HCT116 (cell line): ENCODE results near the gene CCNL1. TPM values are rescaled to one million over a fixed set of nuclear protein-coding genes. Genes with fewer than 3 reads are reported as not detected.

ENCODE experiments used
- ATAC-seq: fragments of 200-7000 bp; cut with Tn5 transposase; 2 replicates; pipeline ENCODE4 v1.9.1; 2020; ENCODE audit warnings: mild to moderate bottlenecking, moderate library complexity
- BruUV-seq: library from RNA; stranded (reverse); fragments of 400-500 nt; replicated peaks from 2 replicates; lab custom pipeline; 2021; lab: Mats Ljungman, UMichigan
- CTCF ChIA-PET: fragments of 300-600 bp; sonication (Branson Sonifier 250); formaldehyde crosslinking; loops from one replicate; lab custom pipeline; 2021; ENCODE audit warnings: antibody characterized with exemption; lab: Charles Lee
- POLR2A ChIA-PET: fragments of 300-600, 350-600 bp; sonication (Branson Sonifier 250); formaldehyde crosslinking; loops from one replicate; lab custom pipeline; 2021; ENCODE audit warnings: antibody characterized with exemption; lab: Charles Lee
- RAD21 ChIA-PET, 2 experiments: fragments of 300-600 bp; sonication (Branson Sonifier 250); formaldehyde crosslinking; loops; one replicate each; lab custom pipeline; 2023; ENCODE audit warnings: low total read pairs in 2 of 2; ENCODE audit not compliant: uncharacterized antibody in 2 of 2, unreplicated experiment in 2 of 2, low non-redundant PET in 1 of 2; lab: Charles Lee
- DNase-seq: peaks from one replicate; pipeline ENCODE4 v3.0.0-alpha.2; 2010; ENCODE audit warnings: low read depth, low spot score
- H2AFZ ChIP-seq: fragments of 200-600 bp; shearing (Covaris generic), sonication (generic); 2 replicates; pipeline ENCODE4 v1.6.1; 2017; ENCODE audit warnings: low read depth, mixed run types, mixed read lengths, antibody characterized with exemption, low read length; ENCODE audit not compliant: poor library complexity, severe bottlenecking
- H3K27ac ChIP-seq: 2 replicates; pipeline ENCODE4 v1.5.1; 2012; ENCODE audit warnings: low read depth, low read length
- H3K27me3 ChIP-seq: fragments of 200-600 bp; sonication (generic); 2 replicates; pipeline ENCODE4 v1.6.1; 2016; ENCODE audit warnings: mixed run types, low read length, mixed read lengths; ENCODE audit not compliant: insufficient read depth
- H3K36me3 ChIP-seq, 2 experiments: fragments of 200-500 bp in 1 of 2; fragments of 200-600 bp in 1 of 2; sonication (Bioruptor generic) in 1 of 2; sonication (generic) in 1 of 2; 2 replicates each; pipeline versions ENCODE4 v1.5.1 to v1.6.1; 2014 to 2016; ENCODE audit warnings: low read length in 2 of 2, inconsistent platforms in 1 of 2, mixed read lengths in 1 of 2, mixed run types in 1 of 2; ENCODE audit not compliant: insufficient read depth in 2 of 2, control insufficient read depth in 1 of 2
- H3K4me1 ChIP-seq, 2 experiments: fragments of 200-600 bp in 1 of 2; sonication (generic) in 1 of 2; 2 replicates each; pipeline versions ENCODE4 v1.5.1 to v1.6.1; 2012 to 2017; ENCODE audit warnings: low read length in 2 of 2, inconsistent platforms in 1 of 2, mild to moderate bottlenecking in 1 of 2, mixed read lengths in 1 of 2, mixed run types in 1 of 2, moderate library complexity in 1 of 2; ENCODE audit not compliant: insufficient read depth in 2 of 2, control insufficient read depth in 1 of 2
- H3K4me2 ChIP-seq: fragments of 200-600 bp; sonication (generic); 2 replicates; pipeline ENCODE4 v1.6.1; 2017; ENCODE audit warnings: mixed run types, low read length, mixed read lengths
- H3K4me3 ChIP-seq, 2 experiments: fragments of 200-600 bp in 1 of 2; sonication (generic) in 1 of 2; replicated peaks in 1 of 2; 2 replicates each; pipeline ENCODE4 v1.5.1; 2011 to 2016; ENCODE audit warnings: low read length in 2 of 2, control low read depth in 1 of 2, low read depth in 1 of 2, mild to moderate bottlenecking in 1 of 2, mixed read lengths in 1 of 2, mixed run types in 1 of 2
- H3K79me2 ChIP-seq: fragments of 200-600 bp; sonication (generic); 2 replicates; pipeline ENCODE4 v1.6.1; 2017; ENCODE audit warnings: mild to moderate bottlenecking, mixed run types, low read length, moderate library complexity, mixed read lengths; ENCODE audit not compliant: insufficient read depth
- H3K9ac ChIP-seq: fragments of 200-600 bp; sonication (generic); 2 replicates; pipeline ENCODE4 v1.6.1; 2016; ENCODE audit warnings: low read length, mixed read lengths
- H3K9me2 ChIP-seq: fragments of 200-600 bp; sonication (generic), shearing (Covaris generic); 2 replicates; pipeline ENCODE4 v1.6.1; 2017; ENCODE audit warnings: mixed run types, mild to moderate bottlenecking, moderate library complexity; ENCODE audit not compliant: insufficient read depth
- H3K9me3 ChIP-seq, 2 experiments: fragments of 200-500 bp in 1 of 2; fragments of 200-600 bp in 1 of 2; sonication (Bioruptor generic) in 1 of 2; sonication (generic) in 1 of 2; 2 replicates each; pipeline ENCODE4 v1.6.1; 2014 to 2017; ENCODE audit warnings: low read length in 2 of 2, mixed read lengths in 2 of 2, inconsistent platforms in 1 of 2, low read depth in 1 of 2, mild to moderate bottlenecking in 1 of 2, mixed run types in 1 of 2, moderate library complexity in 1 of 2; ENCODE audit not compliant: control insufficient read depth in 1 of 2, insufficient read depth in 1 of 2
- H4K20me1 ChIP-seq: fragments of 200-600 bp; sonication (generic), shearing (Covaris generic); 2 replicates; pipeline ENCODE4 v1.6.1; 2017; ENCODE audit warnings: mixed run types, mild to moderate bottlenecking, moderate library complexity; ENCODE audit not compliant: insufficient read depth
- CBX3 ChIP-seq: IDR thresholded peaks from 2 replicates; pipeline ENCODE4 v1.6.1; 2012; ENCODE audit warnings: low read depth
- CEBPB ChIP-seq: IDR thresholded peaks from 2 replicates; pipeline ENCODE4 v1.6.1; 2012; ENCODE audit warnings: low read depth
- JUND ChIP-seq: IDR thresholded peaks from 2 replicates; pipeline ENCODE4 v1.6.1; 2012
- POLR2AphosphoS5 ChIP-seq: IDR thresholded peaks from 2 replicates; pipeline ENCODE4 v1.6.1; 2011; ENCODE audit warnings: mild to moderate bottlenecking, low read depth, low read length, moderate library complexity
- RAD21 ChIP-seq: IDR thresholded peaks from 2 replicates; pipeline ENCODE4 v1.6.1; 2012; ENCODE audit warnings: low read depth, mild to moderate bottlenecking
- SP1 ChIP-seq: IDR thresholded peaks from 2 replicates; pipeline ENCODE4 v1.6.1; 2012; ENCODE audit warnings: low read depth
- YY1 ChIP-seq: IDR thresholded peaks from 2 replicates; pipeline ENCODE4 v1.6.1; 2011; ENCODE audit warnings: low read length, low read depth, moderate library complexity, mild to moderate bottlenecking; ENCODE audit not compliant: insufficient replicate concordance; ENCODE audit errors: extremely low read depth
- intact Hi-C: fragments of 100-400 bp; cut with micrococcal nuclease; formaldehyde crosslinking; loops from 2 replicates; pipeline ENCODE4 v1.10.0; 2022
- total RNA-seq: library from RNA; stranded (reverse); gene quantifications from one replicate; pipeline ENCODE4 v1.2.1, GENCODE V29; 2021; ENCODE audit not compliant: unreplicated experiment
- TF ChIP-seq, protein P1 (sequence below): IDR thresholded peaks from 2 replicates; pipeline ENCODE4 v1.6.1; 2012
- TF ChIP-seq, protein P2 (sequence below): IDR thresholded peaks from 2 replicates; pipeline ENCODE4 v1.6.1; 2012; ENCODE audit warnings: low read depth
- TF ChIP-seq, protein P3 (sequence below): IDR thresholded peaks from 2 replicates; pipeline ENCODE4 v1.6.1; 2012
- TF ChIP-seq, protein P4 (sequence below): IDR thresholded peaks from 2 replicates; pipeline ENCODE4 v1.6.1; 2011; ENCODE audit warnings: mild to moderate bottlenecking, low read length, moderate library complexity; ENCODE audit not compliant: insufficient replicate concordance; ENCODE audit errors: extremely low read depth

CCNL1 gene
- total RNA-seq, 1 experiment from 2014 or later = 96.7 TPM

DNA sequence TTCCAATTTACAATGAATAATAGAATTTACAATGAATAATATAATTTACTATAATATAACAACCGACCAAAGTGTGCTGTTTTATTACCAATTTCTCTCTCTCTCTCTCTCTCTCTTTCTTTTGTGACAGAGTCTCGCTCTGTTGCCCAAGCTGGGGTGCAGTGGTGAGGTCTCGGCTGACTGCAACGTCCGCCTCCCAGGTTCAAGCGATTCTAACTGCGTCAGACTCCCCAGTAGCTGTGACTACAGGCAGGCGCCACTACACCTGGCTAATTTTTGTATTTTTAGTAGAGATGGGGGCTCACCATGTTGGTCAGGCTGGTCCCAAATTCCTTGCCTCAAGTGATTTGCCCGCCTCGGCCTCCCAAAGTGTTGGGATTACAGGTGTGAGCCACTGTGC lies 17.0 kb upstream of the CCNL1 start:
- Histone ChIP-seq H2AFZ (no peak overlapping the region), H3K4me3 (no peak overlapping the region), H3K9me2 (no peaks in the 10 kb centered on the region), H3K9ac (no peak overlapping the region), H3K4me1 (peaks cover 5 to 17% of the 10 kb centered on the region in 2 experiments; a peak in 3 of 4 replicates), H3K36me3 (no peaks in the 10 kb centered on the region), H3K79me2 (peaks cover 25% of the 10 kb centered on the region), H3K27me3 (no peaks in the 10 kb centered on the region), H3K4me2 (no peak overlapping the region), H4K20me1 (no peaks in the 10 kb centered on the region), H3K27ac (no peak overlapping the region), H3K9me3 (no peaks in the 10 kb centered on the region)
- no peak for ATAC-seq
- intact Hi-C loops = no loop called here
- CTCF ChIA-PET = no interaction called here
- no TSS peak for BruUV-seq
- RAD21 ChIA-PET = no interaction called here
- POLR2A ChIA-PET = interaction anchor here (6.8 kb wide), 1 partner anchor 15 kb away, joined by 128 read pairs; the partner anchor contains the start of gene CCNL1
- TF ChIP-seq, protein P1, sequence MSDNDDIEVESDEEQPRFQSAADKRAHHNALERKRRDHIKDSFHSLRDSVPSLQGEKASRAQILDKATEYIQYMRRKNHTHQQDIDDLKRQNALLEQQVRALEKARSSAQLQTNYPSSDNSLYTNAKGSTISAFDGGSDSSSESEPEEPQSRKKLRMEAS = no peak
- TF ChIP-seq CEBPB = no peak
- DNase-seq = no peak

DNA sequence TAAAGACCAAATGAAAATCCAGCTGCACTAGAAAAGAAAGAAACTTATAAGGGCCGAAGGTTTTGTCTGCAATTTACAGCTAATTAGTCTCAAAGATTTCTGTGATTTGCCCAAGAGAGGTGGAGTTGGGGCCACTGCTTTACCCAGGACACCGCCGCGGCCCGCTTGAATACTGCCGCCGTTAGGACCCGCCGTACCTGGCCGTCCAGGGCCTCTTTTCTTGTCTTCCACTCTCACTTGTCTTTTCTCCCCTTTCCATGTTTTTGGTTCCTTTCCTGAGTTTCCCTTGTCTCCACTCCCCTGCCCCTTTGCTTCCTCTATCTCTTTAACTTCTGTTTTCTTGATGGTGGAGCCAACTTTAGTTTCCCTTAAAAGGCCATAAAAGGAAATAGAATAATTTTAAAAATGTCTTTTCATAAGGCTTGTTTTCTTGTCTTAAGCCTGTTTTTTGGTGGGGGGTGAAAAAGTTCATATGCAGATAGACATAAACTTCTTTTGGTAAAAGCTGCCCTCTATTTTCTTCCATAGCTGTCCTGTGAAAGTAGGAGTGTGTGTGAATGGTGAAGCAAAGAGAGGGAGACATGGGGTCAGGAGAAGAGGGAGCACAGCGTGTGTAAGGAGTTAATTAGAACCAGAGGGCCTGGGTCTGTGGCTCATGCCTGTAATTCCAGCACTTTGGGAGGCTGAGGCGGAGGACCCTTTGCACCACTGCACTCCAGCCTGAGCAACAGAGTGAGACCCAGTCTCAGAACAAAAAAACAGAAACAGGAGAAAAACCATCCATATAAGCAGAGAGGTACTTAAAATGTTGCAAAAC lies 16.0 kb upstream of the CCNL1 start:
- DNase-seq = no peak
- ATAC-seq = peak; percentile 34; the same call in 1 of the 2 replicates
- no peak for TF ChIP-seq POLR2AphosphoS5
- TF ChIP-seq, protein P2, sequence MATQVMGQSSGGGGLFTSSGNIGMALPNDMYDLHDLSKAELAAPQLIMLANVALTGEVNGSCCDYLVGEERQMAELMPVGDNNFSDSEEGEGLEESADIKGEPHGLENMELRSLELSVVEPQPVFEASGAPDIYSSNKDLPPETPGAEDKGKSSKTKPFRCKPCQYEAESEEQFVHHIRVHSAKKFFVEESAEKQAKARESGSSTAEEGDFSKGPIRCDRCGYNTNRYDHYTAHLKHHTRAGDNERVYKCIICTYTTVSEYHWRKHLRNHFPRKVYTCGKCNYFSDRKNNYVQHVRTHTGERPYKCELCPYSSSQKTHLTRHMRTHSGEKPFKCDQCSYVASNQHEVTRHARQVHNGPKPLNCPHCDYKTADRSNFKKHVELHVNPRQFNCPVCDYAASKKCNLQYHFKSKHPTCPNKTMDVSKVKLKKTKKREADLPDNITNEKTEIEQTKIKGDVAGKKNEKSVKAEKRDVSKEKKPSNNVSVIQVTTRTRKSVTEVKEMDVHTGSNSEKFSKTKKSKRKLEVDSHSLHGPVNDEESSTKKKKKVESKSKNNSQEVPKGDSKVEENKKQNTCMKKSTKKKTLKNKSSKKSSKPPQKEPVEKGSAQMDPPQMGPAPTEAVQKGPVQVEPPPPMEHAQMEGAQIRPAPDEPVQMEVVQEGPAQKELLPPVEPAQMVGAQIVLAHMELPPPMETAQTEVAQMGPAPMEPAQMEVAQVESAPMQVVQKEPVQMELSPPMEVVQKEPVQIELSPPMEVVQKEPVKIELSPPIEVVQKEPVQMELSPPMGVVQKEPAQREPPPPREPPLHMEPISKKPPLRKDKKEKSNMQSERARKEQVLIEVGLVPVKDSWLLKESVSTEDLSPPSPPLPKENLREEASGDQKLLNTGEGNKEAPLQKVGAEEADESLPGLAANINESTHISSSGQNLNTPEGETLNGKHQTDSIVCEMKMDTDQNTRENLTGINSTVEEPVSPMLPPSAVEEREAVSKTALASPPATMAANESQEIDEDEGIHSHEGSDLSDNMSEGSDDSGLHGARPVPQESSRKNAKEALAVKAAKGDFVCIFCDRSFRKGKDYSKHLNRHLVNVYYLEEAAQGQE = no peak
- no peak for TF ChIP-seq SP1
- TF ChIP-seq, protein P3, sequence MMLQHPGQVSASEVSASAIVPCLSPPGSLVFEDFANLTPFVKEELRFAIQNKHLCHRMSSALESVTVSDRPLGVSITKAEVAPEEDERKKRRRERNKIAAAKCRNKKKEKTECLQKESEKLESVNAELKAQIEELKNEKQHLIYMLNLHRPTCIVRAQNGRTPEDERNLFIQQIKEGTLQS = no peak
- TF ChIP-seq, protein P4, sequence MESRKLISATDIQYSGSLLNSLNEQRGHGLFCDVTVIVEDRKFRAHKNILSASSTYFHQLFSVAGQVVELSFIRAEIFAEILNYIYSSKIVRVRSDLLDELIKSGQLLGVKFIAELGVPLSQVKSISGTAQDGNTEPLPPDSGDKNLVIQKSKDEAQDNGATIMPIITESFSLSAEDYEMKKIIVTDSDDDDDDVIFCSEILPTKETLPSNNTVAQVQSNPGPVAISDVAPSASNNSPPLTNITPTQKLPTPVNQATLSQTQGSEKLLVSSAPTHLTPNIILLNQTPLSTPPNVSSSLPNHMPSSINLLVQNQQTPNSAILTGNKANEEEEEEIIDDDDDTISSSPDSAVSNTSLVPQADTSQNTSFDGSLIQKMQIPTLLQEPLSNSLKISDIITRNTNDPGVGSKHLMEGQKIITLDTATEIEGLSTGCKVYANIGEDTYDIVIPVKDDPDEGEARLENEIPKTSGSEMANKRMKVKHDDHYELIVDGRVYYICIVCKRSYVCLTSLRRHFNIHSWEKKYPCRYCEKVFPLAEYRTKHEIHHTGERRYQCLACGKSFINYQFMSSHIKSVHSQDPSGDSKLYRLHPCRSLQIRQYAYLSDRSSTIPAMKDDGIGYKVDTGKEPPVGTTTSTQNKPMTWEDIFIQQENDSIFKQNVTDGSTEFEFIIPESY = no peak
- no peak for TF ChIP-seq YY1
- TF ChIP-seq JUND = no peak
- TF ChIP-seq, protein P1 = no peak
- TF ChIP-seq RAD21 = no peak
- TF ChIP-seq CBX3 = no peak

More for the DNA sequence above, 16.0 kb upstream of the CCNL1 start:
- peaks cover 25% of the 10 kb centered on the region for H3K79me2 ChIP-seq
- H3K36me3 ChIP-seq = no peaks in the 10 kb centered on the region
- POLR2A ChIA-PET = interaction anchor here (1.0 to 6.8 kb wide), 5 partner anchors 9 to 87 kb away, joined by 3 to 128 read pairs (median 4); partner anchors contain the start of gene CCNL1
- no TSS peak for BruUV-seq
- intact Hi-C loops = loop anchor here (1.0 kb wide), 1 partner anchor 16 kb away; the partner anchor contains the start of gene CCNL1
- peaks cover 5 to 17% of the 10 kb centered on the region in 2 experiments; a peak in 3 of 4 replicates for H3K4me1 ChIP-seq
- H3K9me2 ChIP-seq = no peaks in the 10 kb centered on the region
- no peak overlapping the region for H2AFZ ChIP-seq
- peak overlapping the region; percentile 96 for H3K9ac ChIP-seq
- H3K27me3 ChIP-seq = no peaks in the 10 kb centered on the region
- RAD21 ChIA-PET = no interaction called here
- peak overlapping the region; percentile 81 to 89 for H3K4me3 ChIP-seq
- no peaks in the 10 kb centered on the region for H4K20me1 ChIP-seq
- H3K9me3 ChIP-seq = no peaks in the 10 kb centered on the region
- peak overlapping the region; percentile 84 for H3K4me2 ChIP-seq
- H3K27ac ChIP-seq = peak overlapping the region; percentile 68
- CTCF ChIA-PET = interaction anchor here (1.4 to 3.3 kb wide), 3 partner anchors 13 to 26 kb away, joined by 3 to 17 read pairs (median 8); no protein-coding TSS in a partner anchor
